Tibial nerve (tissue), 3 donors: ENCODE data around the gene PPP1R2.

ENCODE experiments used
- POLR2A ChIP-seq, 2 donors: fragments of 450-650 bp; IDR thresholded peaks; one replicate each; pipeline ENCODE4 v1.6.1; 2017; ENCODE audit warnings: antibody characterized with exemption in 2 of 2, mild to moderate bottlenecking in 2 of 2, moderate library complexity in 2 of 2
- TF ChIP-seq, protein P1 (sequence below), 5 experiments: fragments of 200-600 bp in 3 of 5; fragments of 450-650 bp in 2 of 5; sonication (generic) in 3 of 5; IDR thresholded peaks; one replicate each; pipeline ENCODE4 v1.5.1; 2016 to 2019; ENCODE audit warnings: antibody characterized with exemption in 5 of 5, mild to moderate bottlenecking in 3 of 5, moderate library complexity in 2 of 5

DNA sequence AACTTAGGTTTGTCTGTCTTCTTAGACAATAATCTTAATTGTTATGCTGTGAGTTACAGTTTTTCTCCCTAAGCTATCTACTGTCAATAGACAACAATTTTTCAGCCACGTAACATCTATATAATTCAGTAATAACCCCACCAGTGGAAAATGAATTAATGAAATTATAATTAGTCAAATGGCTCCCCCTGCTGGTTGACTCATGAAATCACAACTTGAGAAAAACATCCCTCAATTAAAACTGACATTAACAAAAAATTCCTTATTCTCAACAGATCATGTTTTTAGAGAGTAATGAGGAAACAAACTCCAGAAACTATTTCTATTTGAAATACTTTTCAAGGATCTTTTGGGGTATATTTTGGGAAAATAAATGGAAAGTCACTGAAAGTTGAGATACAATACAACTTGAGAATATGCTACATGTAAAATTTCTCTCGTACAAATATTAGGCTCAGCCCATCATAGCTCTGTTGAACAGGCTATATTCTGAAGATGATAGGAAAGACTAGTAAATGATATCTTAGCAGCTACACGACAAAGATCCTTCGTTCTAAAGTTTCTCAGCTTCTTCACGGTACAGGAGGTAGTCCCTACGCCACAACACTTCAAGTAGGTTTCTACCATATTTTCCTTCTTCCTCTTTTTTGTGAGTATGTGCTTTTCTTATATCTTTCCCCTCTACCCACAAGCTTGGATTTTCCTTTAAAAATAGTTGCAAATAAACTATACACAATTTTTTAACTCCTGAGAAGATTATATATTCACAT lies 20.7 kb downstream of the PPP1R2 start:
- TF ChIP-seq, protein P1, sequence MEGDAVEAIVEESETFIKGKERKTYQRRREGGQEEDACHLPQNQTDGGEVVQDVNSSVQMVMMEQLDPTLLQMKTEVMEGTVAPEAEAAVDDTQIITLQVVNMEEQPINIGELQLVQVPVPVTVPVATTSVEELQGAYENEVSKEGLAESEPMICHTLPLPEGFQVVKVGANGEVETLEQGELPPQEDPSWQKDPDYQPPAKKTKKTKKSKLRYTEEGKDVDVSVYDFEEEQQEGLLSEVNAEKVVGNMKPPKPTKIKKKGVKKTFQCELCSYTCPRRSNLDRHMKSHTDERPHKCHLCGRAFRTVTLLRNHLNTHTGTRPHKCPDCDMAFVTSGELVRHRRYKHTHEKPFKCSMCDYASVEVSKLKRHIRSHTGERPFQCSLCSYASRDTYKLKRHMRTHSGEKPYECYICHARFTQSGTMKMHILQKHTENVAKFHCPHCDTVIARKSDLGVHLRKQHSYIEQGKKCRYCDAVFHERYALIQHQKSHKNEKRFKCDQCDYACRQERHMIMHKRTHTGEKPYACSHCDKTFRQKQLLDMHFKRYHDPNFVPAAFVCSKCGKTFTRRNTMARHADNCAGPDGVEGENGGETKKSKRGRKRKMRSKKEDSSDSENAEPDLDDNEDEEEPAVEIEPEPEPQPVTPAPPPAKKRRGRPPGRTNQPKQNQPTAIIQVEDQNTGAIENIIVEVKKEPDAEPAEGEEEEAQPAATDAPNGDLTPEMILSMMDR (IDR thresholded peaks at IDR 0.05) = peak; percentile 55 to 86 (median 78)
- TF ChIP-seq POLR2A (IDR thresholded peaks at IDR 0.05) = no peak
